Activated CD8-positive, alpha-beta memory T cell treated with anti-CD3 and anti-CD28 coated beads for 36 hours (primary cell): Measurements from ENCODE around the gene DNAH3. TPM values are rescaled to one million over a fixed set of nuclear protein-coding genes. Genes with fewer than 3 reads are reported as not detected.
"Not testable (repeated sequence)": the region's sequence is repeated elsewhere in the genome, so short reads cannot be mapped to it uniquely, and the experiment has no call there.

ENCODE experiments used
- CTCF ChIA-PET: fragments of 350-600 bp; sonication (Branson Sonifier 250); formaldehyde crosslinking; loops from one replicate; lab custom pipeline; 2021; ENCODE audit warnings: antibody characterized with exemption; lab: Charles Lee
- POLR2A ChIA-PET: fragments of 350-600 bp; sonication (Branson Sonifier 250); formaldehyde crosslinking; loops from one replicate; lab custom pipeline; 2021; ENCODE audit warnings: antibody characterized with exemption; lab: Charles Lee
- total RNA-seq, 2 experiments: library from RNA; stranded (reverse); gene quantifications; one replicate each; pipeline ENCODE4 v1.2.3, GENCODE V29; 2021

DNAH3 gene
- total RNA-seq, 2 experiments from 2014 or later: 0.02 TPM

DNA sequence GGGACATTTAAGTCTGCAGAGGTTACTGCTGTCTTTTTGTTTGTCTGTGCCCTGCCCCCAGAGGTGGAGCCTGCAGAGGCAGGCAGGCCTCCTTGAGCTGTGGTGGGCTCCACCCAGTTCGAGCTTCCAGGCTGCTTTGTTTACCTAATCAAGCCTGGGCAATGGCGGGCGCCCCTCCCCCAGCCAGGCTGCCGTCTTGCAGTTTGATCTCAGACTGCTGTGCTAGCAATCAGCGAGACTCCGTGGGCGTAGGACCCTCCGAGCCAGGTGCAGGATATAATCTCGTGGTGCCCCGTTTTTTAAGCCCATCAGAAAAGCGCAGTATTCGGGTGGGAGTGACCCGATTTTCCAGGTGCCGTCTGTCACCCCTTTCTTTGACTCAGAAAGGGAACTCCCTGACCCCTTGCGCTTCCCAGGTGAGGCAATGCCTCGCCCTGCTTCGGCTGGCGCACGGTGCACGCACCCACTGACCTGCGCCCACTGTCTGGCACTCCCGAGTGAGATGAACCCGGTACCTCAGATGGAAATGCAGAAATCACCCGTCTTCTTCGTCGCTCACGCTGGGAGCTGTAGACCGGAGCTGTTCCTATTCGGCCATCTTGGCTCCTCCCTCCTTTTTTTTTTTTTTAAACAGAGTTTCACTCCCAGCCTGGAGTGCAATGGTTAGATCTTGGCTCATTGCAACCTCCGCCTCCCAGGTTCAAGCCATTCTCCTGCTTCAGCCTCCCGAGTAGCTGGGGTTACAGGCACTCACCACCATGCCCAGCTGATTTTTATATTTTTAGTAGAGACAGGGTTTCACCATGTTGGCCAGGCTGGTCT lies 102.3 kb downstream of the DNAH3 start:
- CTCF ChIA-PET, POLR2A ChIA-PET: not testable (repeated sequence)

DNA sequence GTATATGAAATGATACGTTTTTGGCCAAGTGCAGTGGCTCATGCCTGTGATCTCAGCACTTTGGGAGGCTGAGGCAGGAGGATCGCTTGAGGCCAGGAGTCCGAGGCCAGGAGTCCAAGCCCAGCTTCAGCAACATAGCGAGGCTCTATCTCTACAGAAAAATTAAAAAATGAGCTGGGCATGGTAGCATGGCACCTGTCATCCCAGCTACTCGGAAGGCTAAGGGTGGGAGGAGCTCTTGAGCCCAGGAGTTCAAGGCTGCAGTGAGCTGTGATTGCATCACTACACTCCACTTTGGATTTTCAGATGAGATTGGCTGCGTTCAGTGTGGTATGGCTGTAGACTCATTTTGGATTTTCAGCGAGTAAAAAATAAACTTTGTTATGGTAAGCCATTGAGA lies 112.4 kb downstream of the DNAH3 start:
- ChIA-PET CTCF (no interaction called here), POLR2A (no interaction called here)

DNA sequence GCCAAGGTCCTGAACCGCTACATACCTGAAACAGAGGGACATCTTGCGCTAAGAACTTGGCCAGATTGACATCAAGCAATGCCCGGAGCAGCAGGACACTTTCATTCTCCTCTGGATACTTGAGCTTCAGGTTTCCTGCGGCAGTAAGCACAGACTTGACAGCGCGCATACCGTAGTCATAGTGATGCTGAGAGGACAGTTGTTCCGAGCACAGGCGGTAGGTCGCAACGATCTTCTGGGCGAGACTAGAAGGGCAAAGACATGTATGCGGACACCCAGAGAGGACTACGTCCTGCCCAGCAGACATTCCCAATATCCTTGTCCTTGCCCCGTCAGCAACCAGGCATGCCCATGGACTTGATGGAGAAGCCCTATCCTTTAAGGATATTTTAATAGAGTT lies 112.9 kb downstream of the DNAH3 start:
- POLR2A ChIA-PET: no interaction called here
- CTCF ChIA-PET: no interaction called here

DNA sequence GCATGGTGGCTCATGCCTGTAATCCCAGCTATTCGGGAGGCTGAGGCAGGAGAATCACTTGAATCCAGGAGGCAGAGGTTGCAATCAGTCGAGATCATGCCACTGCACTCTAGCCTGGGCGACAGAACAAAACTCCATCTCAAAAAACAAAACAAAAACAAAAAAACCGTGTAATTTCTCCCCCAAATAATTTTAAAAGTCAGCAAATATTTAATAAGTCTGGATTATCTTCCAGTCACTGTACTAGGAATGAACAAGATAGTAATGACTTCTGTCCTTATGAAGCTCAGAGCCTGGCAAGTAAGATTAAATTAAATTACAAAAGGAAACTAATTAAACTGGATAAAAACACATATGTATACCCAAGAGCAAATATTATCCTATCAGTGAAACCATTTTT lies 113.5 kb downstream of the DNAH3 start:
- CTCF ChIA-PET: no interaction called here
- POLR2A ChIA-PET: no interaction called here

DNA sequence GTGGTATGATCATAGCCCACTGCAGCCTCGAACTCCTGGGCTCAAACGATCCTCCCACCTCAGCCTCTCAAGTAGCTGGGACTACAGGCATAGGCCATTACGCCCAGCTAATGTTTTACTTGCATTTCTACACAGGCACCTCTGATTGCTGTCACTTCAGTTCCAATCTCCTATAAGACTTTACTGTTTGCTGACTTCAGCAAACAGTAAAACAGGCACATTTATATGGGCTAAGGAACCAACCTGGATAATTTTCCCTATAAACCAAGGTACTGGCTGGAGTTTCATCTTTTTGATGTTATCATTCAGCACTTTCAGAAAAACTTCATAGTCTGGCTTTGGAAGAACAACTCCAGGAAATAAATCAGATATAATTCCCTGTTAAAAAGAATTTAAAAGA lies 114.2 kb downstream of the DNAH3 start:
- ChIA-PET CTCF (no interaction called here), POLR2A (no interaction called here)

DNA sequence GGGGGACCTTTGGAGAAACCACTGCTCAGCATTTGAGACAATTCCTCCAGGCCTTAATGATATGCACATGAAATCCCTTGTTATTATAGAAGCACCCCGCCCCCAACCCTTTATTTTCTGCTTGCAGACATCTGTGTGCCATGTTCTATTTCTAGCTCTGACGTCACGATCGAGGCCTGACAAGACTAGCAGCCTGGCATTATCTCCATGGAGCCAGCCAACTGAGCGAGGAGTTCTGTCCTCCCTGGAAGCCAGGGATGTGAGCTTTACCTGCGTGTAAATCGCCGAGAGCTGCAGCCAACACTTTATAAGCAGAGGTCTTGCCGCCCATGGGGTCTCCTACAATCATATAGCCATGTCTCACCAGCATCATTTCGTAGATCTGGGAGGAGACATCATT lies 116.9 kb downstream of the DNAH3 start:
- ChIA-PET CTCF (no interaction called here), POLR2A (no interaction called here)

DNA sequence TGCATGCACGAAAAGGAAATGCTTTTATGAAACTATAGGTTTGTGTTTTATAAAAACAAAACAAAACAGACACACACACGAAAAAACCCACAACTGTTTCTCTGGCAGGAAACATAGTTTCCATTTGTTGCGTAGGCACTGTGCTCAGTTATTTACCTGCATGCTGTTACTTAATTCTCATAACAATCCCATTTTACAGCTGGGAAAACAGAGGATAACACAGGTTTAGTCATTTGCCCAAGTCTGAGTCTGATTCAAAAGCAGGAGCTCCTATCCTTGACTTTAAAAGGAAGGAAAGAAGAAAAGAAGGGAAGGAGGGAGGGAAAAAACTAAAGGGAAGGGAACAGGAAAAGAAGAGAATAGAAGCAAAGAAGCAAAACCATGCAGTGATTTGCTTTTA lies 117.4 kb downstream of the DNAH3 start:
- ChIA-PET CTCF (no interaction called here), POLR2A (no interaction called here)

DNA sequence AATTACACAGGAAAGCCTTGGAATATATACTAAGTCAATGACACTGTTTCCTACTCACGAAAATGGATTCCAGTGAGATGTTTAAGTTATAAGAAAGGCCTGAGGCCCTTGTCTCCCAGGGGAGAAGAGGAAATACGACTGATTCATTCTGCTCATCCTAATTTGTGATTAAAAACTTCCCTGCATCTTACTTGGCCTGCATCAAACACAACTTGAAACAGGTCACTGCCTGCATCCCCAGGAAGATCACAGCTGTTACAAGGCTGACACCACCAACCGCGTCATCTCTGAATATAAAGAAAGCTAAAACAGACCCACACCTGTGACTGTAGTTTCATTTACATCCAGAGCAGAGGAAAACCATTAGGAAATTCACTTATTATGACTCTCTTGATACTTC lies 121.9 kb downstream of the DNAH3 start:
- ChIA-PET POLR2A (no interaction called here), CTCF (interaction anchor here (1.3 kb wide), 1 partner anchor 27 kb away, joined by 3 read pairs; no protein-coding TSS in a partner anchor)

DNA sequence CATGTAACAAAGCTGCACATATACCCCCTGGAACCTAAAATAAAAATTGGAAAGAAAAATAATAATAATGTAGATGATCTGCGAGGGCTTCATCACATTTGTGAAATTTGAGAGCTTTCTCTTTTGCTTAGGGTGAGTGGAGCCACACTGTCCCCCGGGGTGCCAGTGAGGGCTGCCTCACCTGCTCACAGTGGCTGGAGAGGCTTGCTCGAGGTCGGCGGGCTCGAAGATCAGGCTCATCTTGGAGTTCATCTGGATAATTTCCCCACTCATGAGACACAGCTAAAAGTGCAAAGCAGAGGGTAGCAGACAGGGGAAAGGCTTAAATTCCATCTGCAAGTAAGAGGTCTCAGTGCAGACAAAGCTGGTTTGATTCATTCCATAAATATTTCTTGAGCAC lies 123.8 kb downstream of the DNAH3 start:
- POLR2A ChIA-PET: no interaction called here

DNA sequence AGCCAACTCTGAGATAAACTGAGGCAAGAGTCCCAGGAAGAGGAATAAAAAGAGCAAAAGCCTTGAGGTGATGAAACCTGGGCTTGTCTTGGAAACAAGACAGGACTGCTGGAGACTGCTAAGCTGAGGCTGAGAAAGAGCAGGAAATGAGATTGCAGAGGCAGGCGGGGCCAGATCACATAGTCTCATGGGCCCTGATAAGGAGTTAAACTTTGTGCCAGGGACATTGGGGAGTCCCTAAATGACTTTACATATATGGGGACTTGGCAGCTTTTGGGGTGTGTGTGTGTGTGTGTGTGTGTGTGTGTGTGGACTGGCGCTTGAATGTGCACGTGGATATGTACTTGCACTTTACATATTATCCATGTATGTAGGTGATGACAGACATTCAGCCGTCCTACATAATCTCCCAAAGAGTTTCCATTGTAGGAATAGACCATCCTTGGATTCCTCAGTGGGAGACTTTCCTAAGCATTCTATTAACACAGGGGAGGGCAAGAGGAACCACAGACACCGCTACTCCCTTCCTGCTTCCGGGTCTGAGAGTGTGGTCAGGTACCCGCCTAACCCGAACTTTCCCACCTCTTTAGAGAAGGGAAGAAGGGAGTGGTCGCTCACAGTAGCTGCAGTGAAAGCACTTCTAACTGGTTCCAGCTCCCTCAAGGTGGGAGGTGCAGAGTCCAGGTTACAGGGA lies 127.0 kb downstream of the DNAH3 start:
- POLR2A ChIA-PET: no interaction called here
- CTCF ChIA-PET: no interaction called here

More for the DNA sequence above, 123.8 kb downstream of the DNAH3 start:
- CTCF ChIA-PET: no interaction called here

DNA sequence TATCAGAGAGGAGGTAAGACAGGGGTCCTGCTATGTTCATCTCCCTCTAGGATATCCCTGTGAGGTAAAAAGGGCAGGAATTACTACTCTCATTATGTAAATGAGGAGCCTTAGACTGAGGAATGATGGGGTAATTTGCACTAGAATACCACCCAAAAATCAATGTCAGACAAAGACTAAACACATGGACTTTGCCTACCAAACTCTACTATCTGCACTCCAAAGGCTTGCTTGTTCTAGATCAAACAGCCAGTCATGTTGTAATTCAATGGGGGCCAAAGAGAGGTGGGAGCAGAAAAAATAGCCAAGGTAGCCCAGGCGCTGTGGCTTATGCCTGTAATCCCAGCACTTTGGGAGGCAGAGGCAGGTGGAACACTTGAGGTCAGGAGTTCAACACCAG lies 129.3 kb downstream of the DNAH3 start:
- ChIA-PET POLR2A (no interaction called here), CTCF (no interaction called here)

DNA sequence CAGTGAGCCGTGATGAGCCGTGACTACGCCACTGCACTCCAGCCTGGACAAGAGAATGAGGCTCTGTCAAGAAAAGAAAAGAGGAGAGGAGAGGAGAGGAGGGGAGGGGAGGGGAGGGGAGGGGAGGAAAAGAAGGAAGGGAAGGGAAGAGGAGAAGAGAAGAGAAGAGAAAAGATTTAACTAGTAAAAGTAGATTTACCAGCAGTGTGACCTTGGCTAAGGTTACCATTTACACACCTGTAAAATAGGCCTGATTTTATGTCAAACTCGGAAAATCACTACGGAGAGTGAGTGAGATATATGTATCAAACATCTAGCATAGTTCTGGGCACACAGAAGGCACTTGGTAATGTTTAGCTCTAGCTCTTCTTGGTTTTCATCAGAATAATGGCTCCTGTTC lies 140.8 kb downstream of the DNAH3 start:
- ChIA-PET POLR2A (no interaction called here), CTCF (no interaction called here)

DNA sequence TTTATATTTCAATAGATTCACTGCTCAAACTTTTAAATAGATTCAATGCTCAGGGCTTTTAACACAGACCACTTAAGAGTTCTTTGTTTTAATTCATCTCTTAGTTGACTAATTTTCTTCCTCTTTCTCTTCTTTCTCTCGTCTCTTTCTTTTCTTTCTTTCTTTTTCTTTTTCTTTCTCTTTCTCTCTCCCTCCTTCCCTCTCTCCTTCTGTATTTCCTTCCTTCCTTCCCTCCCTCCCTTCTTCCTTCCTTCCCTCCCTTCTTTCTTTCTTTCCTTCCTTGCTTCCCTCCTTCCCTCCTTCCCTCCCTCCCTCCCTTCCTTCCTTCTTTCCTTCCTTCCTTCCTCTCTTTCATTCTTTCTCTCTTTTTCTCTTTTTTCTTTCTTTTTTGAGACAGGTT lies 145.6 kb downstream of the DNAH3 start:
- ChIA-PET CTCF (no interaction called here), POLR2A (no interaction called here)

DNA sequence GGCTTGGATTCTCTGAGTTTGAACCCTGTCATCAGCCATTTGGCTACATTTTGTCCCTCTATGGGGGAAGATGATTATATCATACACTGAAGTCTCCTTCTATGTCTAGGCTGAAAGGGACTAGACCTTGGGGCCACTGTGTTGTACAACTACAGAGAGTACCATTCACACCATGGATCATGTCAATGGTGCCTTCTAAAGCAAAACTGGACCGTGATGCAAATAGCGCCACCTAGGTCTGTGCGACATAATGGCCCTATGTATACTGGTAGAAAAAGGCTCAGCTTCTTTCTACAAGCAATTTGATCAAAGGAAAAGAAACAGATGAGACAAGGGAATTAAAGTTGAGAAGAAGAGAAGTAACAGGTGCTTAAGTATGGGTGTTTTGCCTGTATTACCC lies 149.4 kb downstream of the DNAH3 start:
- CTCF ChIA-PET: no interaction called here

DNA sequence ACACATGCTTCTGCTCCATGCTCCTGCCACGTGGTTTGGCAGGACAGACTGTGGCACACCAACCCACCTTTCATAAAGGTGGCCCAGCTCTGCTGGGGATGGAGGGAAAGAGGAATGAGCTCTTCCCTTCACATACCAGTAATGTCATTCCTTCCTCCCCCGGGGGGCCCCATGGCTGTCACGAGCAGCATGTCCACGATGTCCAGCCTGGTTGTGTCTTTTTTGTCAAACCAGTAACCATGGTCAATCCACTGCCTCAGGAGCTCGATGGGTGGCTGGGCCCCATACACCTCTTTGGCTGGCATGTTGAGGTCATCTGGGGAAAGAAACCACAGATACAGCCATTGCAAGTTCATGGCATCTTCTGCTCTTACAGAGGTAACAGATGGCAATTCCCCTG lies 153.5 kb downstream of the DNAH3 start:
- ChIA-PET CTCF (no interaction called here), POLR2A (no interaction called here)

More for the DNA sequence above, 149.4 kb downstream of the DNAH3 start:
- POLR2A ChIA-PET: no interaction called here

DNA sequence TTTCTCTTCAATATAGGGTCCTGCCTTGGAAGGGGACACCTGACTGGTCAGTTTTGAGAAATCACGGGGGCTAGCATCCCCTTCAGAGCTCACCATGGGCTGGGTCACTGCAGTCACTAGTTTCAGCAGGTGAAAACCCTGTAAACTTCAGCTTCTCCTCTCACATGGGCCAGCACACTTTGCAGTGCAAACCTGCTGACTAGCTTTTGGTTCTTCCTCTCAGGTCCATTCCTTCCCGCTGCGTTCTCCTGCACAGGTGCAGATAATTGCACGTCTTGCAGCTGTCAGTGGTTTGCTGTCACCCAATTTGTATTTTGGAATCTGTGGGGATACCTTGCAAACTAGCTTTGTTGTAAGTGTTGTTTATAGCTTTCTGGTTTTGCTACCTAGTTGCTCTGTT lies 154.9 kb downstream of the DNAH3 start:
- CTCF ChIA-PET: no interaction called here
- POLR2A ChIA-PET: no interaction called here

DNA sequence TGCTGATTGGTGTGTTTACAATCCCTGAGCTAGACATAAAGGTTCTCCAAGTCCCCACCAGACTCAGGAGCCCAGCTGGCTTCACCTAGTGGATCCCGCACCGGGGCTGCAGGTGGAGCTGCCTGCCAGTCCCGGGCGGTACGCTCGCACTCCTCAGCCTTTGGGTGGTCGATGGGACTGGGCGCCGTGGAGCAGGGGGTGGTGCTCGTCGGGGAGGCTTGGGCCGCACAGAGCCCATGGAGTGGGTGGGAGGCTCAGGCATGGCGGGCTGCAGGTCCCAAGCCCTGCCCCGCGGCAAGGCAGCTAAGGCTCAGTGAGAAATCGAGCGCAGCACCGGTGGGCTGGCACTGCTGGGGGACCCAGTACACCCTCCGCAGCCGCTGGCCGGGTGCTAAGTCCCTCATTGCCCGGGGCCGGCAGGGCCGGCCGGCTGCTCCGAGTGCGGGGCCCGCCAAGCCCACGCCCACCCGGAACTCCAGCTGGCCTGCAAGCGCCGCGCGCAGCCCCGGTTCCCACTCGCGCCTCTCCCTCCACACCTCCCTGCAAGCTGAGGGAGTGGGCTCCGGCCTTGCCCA lies 161.1 kb downstream of the DNAH3 start:
- CTCF ChIA-PET, POLR2A ChIA-PET: not testable (repeated sequence)

DNA sequence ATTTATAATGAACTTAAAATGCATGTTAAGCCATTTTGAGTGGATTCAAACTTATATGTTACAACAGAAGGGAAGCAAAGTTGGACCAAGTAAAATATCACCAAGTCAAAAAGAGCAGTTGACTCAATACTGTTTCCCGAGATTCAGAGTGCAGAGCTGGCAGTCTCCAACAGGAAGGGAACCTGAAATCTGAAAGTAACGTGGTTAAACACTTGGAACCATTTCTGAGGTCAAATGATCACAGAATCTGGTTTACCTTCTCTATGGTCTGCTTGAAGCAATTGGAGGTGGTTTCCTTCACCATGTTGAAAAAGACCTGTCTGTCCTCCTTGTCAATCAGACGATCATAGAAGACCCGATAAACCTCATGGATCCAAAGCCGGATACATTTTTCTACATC lies 163.6 kb downstream of the DNAH3 start:
- CTCF ChIA-PET: no interaction called here
- POLR2A ChIA-PET: no interaction called here

DNA sequence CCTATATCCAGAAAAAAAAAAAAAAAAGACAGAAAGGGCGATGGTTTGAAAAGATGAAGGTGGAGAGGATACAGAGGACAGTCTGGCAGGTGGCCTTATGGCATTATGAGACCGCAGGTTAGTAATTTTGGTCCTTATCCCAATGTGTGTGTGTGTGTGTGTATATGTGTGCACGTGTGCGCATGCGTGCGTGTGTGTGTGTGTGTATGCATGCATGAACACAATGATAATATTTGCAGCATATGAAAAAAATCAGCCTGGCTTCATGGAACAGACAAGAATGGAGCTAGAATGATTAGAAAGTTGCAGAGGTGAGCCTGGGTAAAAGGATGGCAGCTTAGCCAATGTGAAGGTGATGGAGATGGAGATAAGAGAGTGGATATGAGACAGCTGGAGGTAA lies 166.6 kb downstream of the DNAH3 start:
- ChIA-PET CTCF (interaction anchor here (0.7 kb wide), 1 partner anchor 80 kb away, joined by 3 read pairs; no protein-coding TSS in a partner anchor), POLR2A (no interaction called here)

DNA sequence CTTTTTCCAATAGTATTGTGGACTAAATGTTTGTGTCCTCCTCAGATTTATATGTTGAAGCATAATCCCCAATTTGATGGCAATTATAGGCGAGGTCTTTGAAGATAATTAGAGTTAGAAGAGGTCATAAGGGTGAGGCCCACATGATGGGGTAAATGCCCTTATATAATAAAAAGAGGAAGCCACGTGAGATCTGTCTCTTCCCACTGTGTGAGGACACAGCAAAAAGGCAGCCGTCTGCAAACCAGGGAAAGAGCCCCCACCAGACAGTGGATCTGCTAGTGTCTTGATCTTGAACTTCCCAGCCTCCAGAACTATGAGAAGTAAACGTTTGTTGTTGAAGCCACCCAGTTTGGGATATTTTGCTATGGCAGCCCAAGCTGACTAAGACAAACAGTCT lies 174.1 kb downstream of the DNAH3 start:
- CTCF ChIA-PET: no interaction called here

DNA sequence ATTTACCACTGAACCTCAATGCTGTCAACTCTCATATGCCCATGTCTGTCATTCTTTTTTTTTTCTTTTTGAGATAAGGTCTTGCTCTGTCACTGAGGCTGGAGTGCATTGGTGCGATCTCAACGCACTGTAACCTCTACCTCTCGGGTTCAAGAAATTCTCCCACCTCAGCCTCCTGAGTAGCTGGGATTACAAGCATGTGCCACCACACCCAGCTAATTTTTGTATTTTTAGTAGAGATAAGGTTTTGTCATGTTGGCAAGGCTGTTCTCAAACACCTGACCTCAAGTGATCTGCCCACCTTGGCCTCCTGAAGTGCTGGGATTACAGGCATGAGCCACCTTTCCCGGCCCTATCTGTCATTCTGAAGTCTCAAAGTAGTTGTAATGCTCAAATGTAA lies 177.4 kb downstream of the DNAH3 start:
- CTCF ChIA-PET: interaction anchor here (0.7 kb wide), 1 partner anchor 150 kb away, joined by 3 read pairs; no protein-coding TSS in a partner anchor
- POLR2A ChIA-PET: not testable (repeated sequence)

More for the DNA sequence above, 174.1 kb downstream of the DNAH3 start:
- POLR2A ChIA-PET: no interaction called here
